ENCODE data around the gene PTCSC3.

PTCSC3 gene

GRCh38 chr14:36177489-36177888, 967 bp upstream of the PTCSC3 start:
- no peak for ATAC-seq
- no peak for TF ChIP-seq GLIS3 (CRISPR knock-in tag; IDR thresholded peaks at IDR 0.05)
- no peak for TF ChIP-seq OSR1 (CRISPR knock-in tag; IDR thresholded peaks at IDR 0.05)
- no peak for TF ChIP-seq ARNTL (CRISPR knock-in tag; IDR thresholded peaks at IDR 0.05; ENCODE audit: borderline replicate concordance, low read depth)
- TF ChIP-seq TCF4 (CRISPR knock-in tag; IDR thresholded peaks at IDR 0.05; ENCODE audit: borderline replicate concordance): no peak
- TF ChIP-seq POU6F1 (CRISPR knock-in tag; IDR thresholded peaks at IDR 0.05; ENCODE audit: borderline replicate concordance, low read depth): no peak
- no peak for TF ChIP-seq RARB (CRISPR knock-in tag; IDR thresholded peaks at IDR 0.05)

GRCh38 chr14:36174767-36175424, 1.6 kb downstream of the PTCSC3 start:
- no peak for TF ChIP-seq TSHZ2 (CRISPR knock-in tag; IDR thresholded peaks at IDR 0.05)
- no peak for TF ChIP-seq GLIS3 (CRISPR knock-in tag; IDR thresholded peaks at IDR 0.05)
- no peak for TF ChIP-seq PATZ1 (CRISPR knock-in tag; IDR thresholded peaks at IDR 0.05; ENCODE audit: borderline replicate concordance)
- no peak for TF ChIP-seq CREB5 (CRISPR knock-in tag; IDR thresholded peaks at IDR 0.05; ENCODE audit: low read depth)
- TF ChIP-seq SNAI2 (CRISPR knock-in tag; IDR thresholded peaks at IDR 0.05): no peak
- TF ChIP-seq ARNTL (CRISPR knock-in tag; IDR thresholded peaks at IDR 0.05; ENCODE audit: borderline replicate concordance, low read depth): no peak
- no peak for TF ChIP-seq ESRRG (CRISPR knock-in tag; IDR thresholded peaks at IDR 0.05)
- no peak for TF ChIP-seq PPARA (CRISPR knock-in tag; IDR thresholded peaks at IDR 0.05; ENCODE audit: borderline replicate concordance)
- TF ChIP-seq ISL1 (CRISPR knock-in tag; IDR thresholded peaks at IDR 0.05): no peak
- no peak for TF ChIP-seq BACH2 (CRISPR knock-in tag; IDR thresholded peaks at IDR 0.05; ENCODE audit: borderline replicate concordance)
- no peak for TF ChIP-seq POU6F1 (CRISPR knock-in tag; IDR thresholded peaks at IDR 0.05; ENCODE audit: borderline replicate concordance, low read depth)
- no peak for TF ChIP-seq ZFP30 (CRISPR knock-in tag; IDR thresholded peaks at IDR 0.05)
- no peak for ATAC-seq

GRCh38 chr14:36173161-36173560, 3.4 kb downstream of the PTCSC3 start:
- ATAC-seq: no peak
- no peak for TF ChIP-seq PPARA (CRISPR knock-in tag; IDR thresholded peaks at IDR 0.05; ENCODE audit: borderline replicate concordance)
- no peak for TF ChIP-seq TSHZ2 (CRISPR knock-in tag; IDR thresholded peaks at IDR 0.05)
- TF ChIP-seq TCF4 (CRISPR knock-in tag; IDR thresholded peaks at IDR 0.05; ENCODE audit: borderline replicate concordance): no peak
- no peak for TF ChIP-seq ZC3H10 (CRISPR knock-in tag; IDR thresholded peaks at IDR 0.05)
- TF ChIP-seq CREB5 (CRISPR knock-in tag; IDR thresholded peaks at IDR 0.05; ENCODE audit: low read depth): no peak
- no peak for TF ChIP-seq CSRNP3 (CRISPR knock-in tag; IDR thresholded peaks at IDR 0.05)
- TF ChIP-seq POU6F1 (CRISPR knock-in tag; IDR thresholded peaks at IDR 0.05; ENCODE audit: borderline replicate concordance, low read depth): no peak
- no peak for TF ChIP-seq ZNF70 (CRISPR knock-in tag; IDR thresholded peaks at IDR 0.05)
- no peak for TF ChIP-seq GLIS3 (CRISPR knock-in tag; IDR thresholded peaks at IDR 0.05)
- TF ChIP-seq BACH2 (CRISPR knock-in tag; IDR thresholded peaks at IDR 0.05; ENCODE audit: borderline replicate concordance): no peak
